GM19351 (cell line): ENCODE results near the gene MANSC1.
A peak's percentile ranks its signal among the peaks of the same experiment; 100 is the strongest.

Source experiments
- ATAC-seq: cut with Tn5 transposase; IDR thresholded peaks from one replicate; pipeline ENCODE4 v1.9.1; 2021; ENCODE audit warnings: mild to moderate bottlenecking, moderate library complexity; ENCODE audit not compliant: unreplicated experiment

MANSC1 gene

GRCh38 chr12:12349711-12350665 is at the start of gene MANSC1:
Gene MANSC1 (minus strand): TSS chr12:12350242. CDS start chr12:12343314, 6,928 bp downstream.
- ATAC-seq = no peak

DNA sequence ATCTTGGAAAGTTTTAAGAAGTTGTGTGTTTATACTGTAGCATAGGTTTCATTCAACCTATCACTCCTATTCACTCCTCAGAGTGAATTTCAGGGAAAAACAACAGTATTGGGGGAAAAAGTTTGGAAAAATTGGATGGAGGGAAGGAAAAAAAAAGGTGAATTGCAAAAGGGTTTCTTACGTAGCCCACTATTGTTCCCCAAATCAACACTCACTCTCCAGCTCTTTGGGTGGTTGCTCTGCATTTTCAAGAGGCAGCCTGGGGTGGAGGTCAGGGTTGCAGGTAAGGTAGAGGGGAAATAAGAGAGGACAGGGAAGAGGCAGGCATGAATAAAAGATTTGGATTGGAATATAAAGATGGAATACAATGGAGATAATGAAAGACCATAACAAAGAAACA is 49.1 kb upstream of the MANSC1 start:
- ATAC-seq = no peak

- no peak for ATAC-seq
These were observed 48.2 kb upstream of the MANSC1 start for GRCh38 chr12:12398026-12398859.

GRCh38 chr12:12397184-12397583 is 47.1 kb upstream of the MANSC1 start:
- ATAC-seq = no peak

GRCh38 chr12:12396694-12397093 is 46.7 kb upstream of the MANSC1 start:
- no peak for ATAC-seq

DNA sequence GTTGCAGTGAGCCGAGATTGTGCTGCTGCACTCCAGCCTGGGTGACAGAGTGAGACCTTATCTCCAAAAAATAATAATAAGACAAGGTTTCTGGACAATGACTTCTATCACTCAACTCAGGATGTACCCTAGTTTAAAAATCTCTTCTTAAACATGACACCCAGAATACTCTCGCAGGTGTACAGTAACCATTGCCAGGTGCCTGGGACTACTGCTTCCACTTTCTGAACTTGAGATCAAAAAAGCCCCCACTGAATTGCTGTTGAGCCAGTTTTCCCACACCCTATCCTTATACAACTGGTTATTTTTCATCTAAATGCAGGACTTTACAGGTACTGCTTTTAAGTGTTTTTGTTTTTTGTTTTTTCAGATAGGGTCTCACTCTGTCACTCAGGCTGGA is 43.1 kb upstream of the MANSC1 start:
- ATAC-seq = no peak

DNA sequence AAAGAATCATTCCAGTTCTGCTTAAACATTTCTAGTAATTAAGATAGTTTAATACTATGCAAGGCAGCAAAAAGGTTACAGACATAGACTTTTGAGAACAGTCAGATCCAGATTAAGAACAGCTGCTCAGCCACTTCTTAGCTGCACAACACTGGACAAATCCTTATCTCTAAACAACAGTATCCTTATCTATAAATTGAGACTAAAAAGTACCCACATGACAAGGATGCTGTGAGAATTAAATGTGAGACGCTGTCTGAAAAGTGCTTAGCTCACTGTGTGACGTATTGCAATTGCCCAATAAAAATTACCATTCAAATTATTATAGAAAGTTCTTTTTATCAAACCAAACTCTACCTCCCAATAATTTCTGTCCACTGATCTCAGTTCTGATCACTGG is 42.4 kb upstream of the MANSC1 start:
- no peak for ATAC-seq

DNA sequence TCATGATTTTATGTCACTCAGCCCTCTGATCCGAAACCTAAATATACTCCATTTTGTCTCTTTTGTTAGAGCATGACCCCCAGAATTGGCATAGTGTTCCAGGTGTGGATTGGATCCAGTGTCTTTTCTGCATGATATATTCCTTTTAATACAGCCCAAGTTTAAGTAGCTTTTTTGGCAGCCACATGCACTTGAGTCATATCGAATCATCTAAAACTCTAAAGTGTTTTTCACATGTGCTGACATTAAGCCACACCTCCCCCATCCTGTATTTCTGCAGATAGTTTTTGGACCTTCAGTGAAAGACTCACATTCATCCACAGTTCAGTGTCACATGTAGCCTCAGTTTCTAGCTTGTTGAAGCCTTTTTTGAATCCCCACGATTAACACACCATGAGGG is 37.5 kb upstream of the MANSC1 start:
- ATAC-seq = no peak

- no peak for ATAC-seq
These were observed 34.7 kb upstream of the MANSC1 start for GRCh38 chr12:12384571-12385340.

DNA sequence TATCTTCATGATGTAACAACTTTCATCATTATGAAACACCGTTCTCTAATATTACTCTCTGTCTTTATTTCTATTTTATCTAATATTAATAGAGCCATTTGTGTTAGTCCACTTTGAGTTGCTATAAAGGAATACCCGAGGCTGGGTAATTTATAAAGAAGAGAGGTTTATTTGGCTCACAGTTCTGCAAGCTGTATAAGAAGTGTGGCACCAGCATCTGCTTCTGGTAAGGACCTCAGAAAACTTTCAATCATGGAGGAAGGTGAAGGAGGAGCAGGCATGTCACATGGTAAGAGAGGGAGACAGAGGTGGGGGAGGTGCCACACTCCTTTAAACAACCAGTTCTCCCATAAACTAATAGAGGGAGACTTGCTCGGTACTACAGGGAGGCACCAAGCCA is 31.9 kb upstream of the MANSC1 start:
- no peak for ATAC-seq

DNA sequence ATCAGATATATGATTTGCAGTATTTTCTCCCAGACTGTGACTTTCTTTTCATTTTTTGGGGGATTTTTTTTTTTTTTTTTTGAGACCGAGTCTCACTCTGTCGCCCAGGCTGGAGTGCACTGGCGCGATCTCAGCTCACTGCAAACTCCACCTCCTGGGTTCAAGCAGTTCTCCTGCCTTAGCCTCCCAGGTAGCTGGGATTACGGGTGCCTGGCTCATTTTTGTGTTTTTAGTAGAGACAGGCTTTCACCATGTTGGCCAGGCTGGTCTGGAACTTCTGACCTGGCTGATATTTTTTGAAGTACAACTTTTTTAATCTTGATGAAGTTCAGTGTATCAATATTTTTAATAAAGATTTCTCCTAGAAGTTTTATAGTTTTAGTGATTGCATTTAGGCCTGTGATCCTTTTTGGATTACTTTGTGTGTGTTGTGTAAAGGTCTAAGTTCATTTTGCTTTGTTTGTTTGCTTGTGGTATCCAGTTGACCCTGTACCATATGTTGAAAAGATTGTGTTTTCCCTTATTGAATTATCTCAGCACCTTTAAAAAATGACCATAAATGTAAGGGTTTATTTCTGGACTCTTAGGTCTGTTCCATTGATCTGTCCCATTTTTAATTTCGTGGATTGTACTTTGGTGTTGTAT is 31.0 kb upstream of the MANSC1 start:
- no peak for ATAC-seq

DNA sequence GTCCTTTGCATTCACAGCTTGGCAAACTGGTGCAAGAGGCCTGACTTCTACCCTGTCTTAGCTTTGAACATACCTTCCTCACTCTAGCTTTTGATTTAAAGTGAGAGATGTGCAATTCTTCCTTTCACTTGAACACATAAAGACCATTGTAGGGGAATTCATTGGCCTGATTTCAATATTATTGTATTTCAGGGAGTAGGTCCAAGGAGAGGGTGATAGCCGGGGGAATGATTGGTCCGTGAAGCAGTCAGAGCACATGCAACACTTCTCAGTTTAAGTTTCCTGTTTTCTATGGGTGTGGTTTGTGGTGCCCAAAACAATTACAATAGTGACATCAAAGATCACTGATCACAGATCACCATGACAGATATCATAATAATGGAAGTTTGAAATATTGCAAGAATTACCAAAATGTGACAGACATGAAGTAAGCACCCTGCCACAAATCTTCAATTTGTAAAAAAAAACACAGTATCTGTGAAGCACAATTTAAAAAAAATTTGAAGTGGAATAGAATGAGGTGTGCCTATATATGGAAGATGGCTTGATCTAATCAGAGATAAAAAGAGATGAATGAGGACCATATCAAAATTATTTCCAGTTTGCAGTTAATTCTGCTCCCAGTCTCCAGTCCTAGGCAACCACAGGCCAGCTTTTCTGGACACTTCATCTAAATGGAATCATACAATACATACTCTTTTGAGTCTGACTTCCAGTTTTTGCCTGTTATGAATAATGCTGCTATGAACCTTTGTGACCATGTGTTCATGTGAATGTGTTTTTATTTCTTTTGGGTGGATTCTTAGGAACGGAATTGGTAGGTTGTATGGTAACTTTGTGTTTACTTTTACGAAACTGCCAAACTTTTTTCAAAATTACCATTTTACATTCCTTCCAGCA is 30.0 kb upstream of the MANSC1 start:
- ATAC-seq = peak; percentile 67

DNA sequence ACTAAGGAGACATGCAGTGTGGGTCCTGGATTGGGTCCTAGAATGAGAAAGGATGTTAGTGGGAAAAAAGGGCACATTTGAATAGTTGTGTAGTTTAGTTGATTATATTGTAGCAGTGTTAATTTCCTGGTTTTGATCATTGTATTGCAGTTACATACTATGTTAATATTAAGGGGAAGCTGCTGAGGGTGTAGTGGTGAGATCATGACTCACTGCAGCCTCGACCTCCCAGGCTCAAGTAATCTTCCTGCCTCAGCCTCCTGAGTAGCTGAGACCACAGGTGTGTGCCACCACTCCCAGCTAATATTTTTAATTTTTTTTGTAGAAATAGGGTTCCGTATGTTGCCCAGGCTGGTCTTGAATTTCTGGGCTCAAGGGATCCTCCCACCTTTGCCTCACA is 28.6 kb upstream of the MANSC1 start:
- ATAC-seq = no peak

GRCh38 chr12:12376646-12377448 is 26.8 kb upstream of the MANSC1 start:
- ATAC-seq = no peak

- ATAC-seq = no peak
These were observed 23.1 kb upstream of the MANSC1 start for GRCh38 chr12:12372946-12373722.

GRCh38 chr12:12367482-12367998 is 17.5 kb upstream of the MANSC1 start:
- no peak for ATAC-seq

- no peak for ATAC-seq
These were observed 16.8 kb upstream of the MANSC1 start for GRCh38 chr12:12366701-12367481.
